ES-I3 (cell line): ENCODE results near the gene BAZ2A.

Source experiments
- H3K36me3 ChIP-seq: 2 replicates; pipeline ENCODE4 v1.6.1; 2013; ENCODE audit warnings: mild to moderate bottlenecking, low read length, control low read depth, moderate library complexity; ENCODE audit not compliant: insufficient read depth
- H3K4me1 ChIP-seq: 2 replicates; pipeline ENCODE4 v1.6.1; 2013; ENCODE audit warnings: mild to moderate bottlenecking, control low read depth, low read length; ENCODE audit not compliant: insufficient read depth
- H3K9ac ChIP-seq: 2 replicates; pipeline ENCODE4 v1.6.1; 2013; ENCODE audit warnings: low read depth, mild to moderate bottlenecking, low read length, moderate library complexity
- H3K9me3 ChIP-seq: 2 replicates; pipeline ENCODE4 v1.6.1; 2013; ENCODE audit warnings: mild to moderate bottlenecking, low read length, moderate library complexity; ENCODE audit not compliant: control insufficient read depth, insufficient read depth

BAZ2A gene

GRCh38 chr12:56551070-56551469, 79.1 kb downstream of the BAZ2A start:
- Histone ChIP-seq H3K4me1 (no peaks in the 10 kb centered on the region), H3K9me3 (no peaks in the 10 kb centered on the region), H3K36me3 (no peaks in the 10 kb centered on the region; the same call in 1 of the 2 replicates), H3K9ac (no peak overlapping the region)

- no peaks in the 10 kb centered on the region for H3K36me3 ChIP-seq
- H3K4me1 ChIP-seq = no peaks in the 10 kb centered on the region
- no peaks in the 10 kb centered on the region for H3K9me3 ChIP-seq
- H3K9ac ChIP-seq = no peak overlapping the region
Measured at GRCh38 chr12:56546680-56547079, 83.4 kb downstream of the BAZ2A start.
